GM23338 (cell line): Measurements from ENCODE around the gene MAP7D3. TPM values are rescaled to one million over a fixed set of nuclear protein-coding genes. Genes with fewer than 3 reads are reported as not detected.

Experiments
- ATAC-seq: fragments of 200-7000 bp; cut with Tn5 transposase; 3 replicates; pipeline ENCODE4 v1.9.1; 2020
- DNase-seq: peaks from one replicate; pipeline ENCODE4 v3.0.0-alpha.2; 2015; ENCODE audit warnings: low spot score
- H2AFZ ChIP-seq: fragments of 200-600 bp; sonication (generic); 2 replicates; pipeline ENCODE4 v1.8.0; 2016; ENCODE audit warnings: antibody characterized with exemption, mild to moderate bottlenecking, moderate library complexity
- H3F3A ChIP-seq: fragments of 200-600 bp; sonication (generic); replicated peaks from 2 replicates; pipeline ENCODE4 v1.8.0; 2017; ENCODE audit warnings: antibody characterized with exemption, mixed run types, low read depth
- H3K27ac ChIP-seq: fragments of 200-600 bp; sonication (generic); 2 replicates; pipeline ENCODE4 v1.6.1; 2016; ENCODE audit warnings: low read depth
- H3K27me3 ChIP-seq: fragments of 200-600 bp; sonication (generic); 2 replicates; pipeline ENCODE4 v1.8.0; 2016; ENCODE audit warnings: mild to moderate bottlenecking, mixed run types, moderate library complexity; ENCODE audit not compliant: insufficient read depth
- H3K36me3 ChIP-seq: fragments of 200-600 bp; sonication (generic); 2 replicates; pipeline ENCODE4 v1.8.0; 2016; ENCODE audit warnings: mild to moderate bottlenecking; ENCODE audit not compliant: insufficient read depth
- H3K4me1 ChIP-seq: fragments of 200-600 bp; sonication (generic); 2 replicates; pipeline ENCODE4 v1.8.0; 2016; ENCODE audit warnings: mild to moderate bottlenecking, moderate library complexity; ENCODE audit not compliant: insufficient read depth
- H3K4me2 ChIP-seq: fragments of 200-600 bp; sonication (generic); 2 replicates; pipeline ENCODE4 v1.7.1; 2017; ENCODE audit warnings: mixed run types
- H3K4me3 ChIP-seq: fragments of 200-600 bp; sonication (generic); 2 replicates; pipeline ENCODE4 v1.6.1; 2016; ENCODE audit warnings: mixed run types
- H3K79me2 ChIP-seq: fragments of 200-600 bp; sonication (generic); replicated peaks from 2 replicates; pipeline ENCODE4 v1.8.0; 2017; ENCODE audit warnings: mild to moderate bottlenecking; ENCODE audit not compliant: insufficient read depth
- H3K9me2 ChIP-seq: fragments of 200-600 bp; sonication (generic); 2 replicates; pipeline ENCODE4 v1.8.0; 2017; ENCODE audit not compliant: insufficient read depth
- H4K20me1 ChIP-seq: fragments of 200-600 bp; sonication (generic); replicated peaks from 2 replicates; pipeline ENCODE4 v1.8.0; 2017; ENCODE audit warnings: mild to moderate bottlenecking; ENCODE audit not compliant: insufficient read depth
- H3K27ac Mint-ChIP-seq: 2 replicates; pipeline ENCODE4 v1.8.0; 2020; ENCODE audit warnings: inconsistent platforms, mild to moderate bottlenecking, moderate library complexity, mixed read lengths
- H3K27me3 Mint-ChIP-seq: 3 replicates; pipeline ENCODE4 v1.8.0; 2022; ENCODE audit warnings: low read depth, mild to moderate bottlenecking, moderate library complexity, mixed read lengths, inconsistent platforms; ENCODE audit not compliant: insufficient read depth, poor library complexity
- H3K36me3 Mint-ChIP-seq: 3 replicates; pipeline ENCODE4 v1.8.0; 2021; ENCODE audit warnings: low read depth, mild to moderate bottlenecking, inconsistent platforms, moderate library complexity, mixed read lengths
- H3K4me1 Mint-ChIP-seq: 3 replicates; pipeline ENCODE4 v1.8.0; 2020; ENCODE audit warnings: mild to moderate bottlenecking, inconsistent platforms, mixed read lengths
- H3K4me3 Mint-ChIP-seq: 3 replicates; pipeline ENCODE4 v1.8.0; 2021; ENCODE audit warnings: moderate library complexity, mild to moderate bottlenecking, inconsistent platforms, mixed read lengths
- H3K9me3 Mint-ChIP-seq: 3 replicates; pipeline ENCODE4 v1.8.0; 2020; ENCODE audit warnings: moderate library complexity, mild to moderate bottlenecking, inconsistent platforms, mixed read lengths
- CREB1 ChIP-seq: fragments of 250-450 bp; sonication (Bioruptor Pico); IDR thresholded peaks from 2 replicates; pipeline ENCODE4 v1.5.0; 2020; ENCODE audit warnings: low read depth, mild to moderate bottlenecking, moderate library complexity
- EZH2phosphoT487 ChIP-seq: fragments of 200-600 bp; sonication (generic); IDR thresholded peaks from one replicate; pipeline ENCODE4 v1.8.1; 2018; ENCODE audit warnings: antibody characterized with exemption; ENCODE audit not compliant: unreplicated experiment
- JUNB ChIP-seq: IDR thresholded peaks from one replicate; pipeline ENCODE4 v1.6.1; 2016; ENCODE audit warnings: antibody characterized with exemption; ENCODE audit not compliant: unreplicated experiment
- NANOG ChIP-seq: IDR thresholded peaks from 2 replicates; pipeline ENCODE4 v1.6.1; 2016; ENCODE audit warnings: antibody characterized with exemption, borderline replicate concordance
- POLR2AphosphoS5 ChIP-seq: IDR thresholded peaks from 2 replicates; pipeline ENCODE4 v1.6.1; 2016; ENCODE audit warnings: antibody characterized with exemption, low read depth
- REST ChIP-seq: IDR thresholded peaks from one replicate; pipeline ENCODE4 v1.6.1; 2018; ENCODE audit warnings: antibody characterized with exemption; ENCODE audit not compliant: unreplicated experiment
- STAT1 ChIP-seq: IDR thresholded peaks from one replicate; pipeline ENCODE4 v1.6.1; 2016; ENCODE audit warnings: antibody characterized with exemption; ENCODE audit not compliant: unreplicated experiment
- ZNF462 ChIP-seq: fragments of 250-450 bp; sonication (Bioruptor Pico); IDR thresholded peaks from 2 replicates; pipeline ENCODE4 v1.5.0; 2020; ENCODE audit warnings: mild to moderate bottlenecking, moderate library complexity
- polyA plus RNA-seq: library from polyadenylated mRNA; unstranded; fragments of >200 nt; fragmentation: Nextera tagmentation; extraction: Ambion mirVana; gene quantifications from 2 replicates; pipeline ENCODE4 v1.2.1, GENCODE V29; 2016
- total RNA-seq: library from RNA; depleted of rRNA; stranded (reverse); fragments of >200 nt; shearing (Covaris generic); gene quantifications from 2 replicates; pipeline ENCODE4 v1.2.3, GENCODE V29; 2014
- TF ChIP-seq, protein P1 (sequence below), 2 experiments: fragments of 200-600 bp in 1 of 2; sonication (generic) in 1 of 2; conservative IDR thresholded peaks; 2 replicates each; pipeline versions ENCODE4 v1.5.1 to v1.6.1; 2016 to 2017; ENCODE audit warnings: antibody characterized with exemption in 2 of 2, low read depth in 2 of 2, mild to moderate bottlenecking in 2 of 2, moderate library complexity in 1 of 2

The MAP7D3 gene
- total and polyA plus RNA-seq, 2 experiments from 2014 or later, result 14.5 to 33.4 TPM

DNA sequence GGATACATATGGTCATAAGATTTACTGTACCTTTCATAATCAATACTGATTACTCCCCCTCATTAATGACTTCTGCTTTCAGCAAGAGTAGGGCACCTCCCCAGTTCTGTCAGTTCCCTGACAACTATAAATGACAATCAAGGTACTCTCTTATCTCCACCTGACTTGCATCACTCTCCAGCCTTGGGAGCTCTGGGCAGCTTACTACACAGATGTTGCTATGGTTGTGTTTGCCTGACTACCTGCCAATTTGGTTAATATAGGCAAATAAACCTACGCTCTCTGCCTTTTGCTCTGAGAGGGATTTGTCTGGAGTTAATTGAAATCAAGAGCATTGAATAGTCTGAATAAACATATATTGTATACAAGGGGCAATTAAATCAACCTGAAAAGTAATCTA is 22.8 kb upstream of the MAP7D3 start:
- H3F3A ChIP-seq, result no peaks in the 10 kb centered on the region
- H2AFZ ChIP-seq, result no peak overlapping the region
- no peak overlapping the region for H3K4me3 ChIP-seq
- H3K27ac Mint-ChIP-seq, result no peak overlapping the region
- peaks cover 4% of the 10 kb centered on the region for H3K27me3 Mint-ChIP-seq
- H3K4me3 Mint-ChIP-seq, result no peak overlapping the region
- no peaks in the 10 kb centered on the region for H3K4me1 ChIP-seq
- no peaks in the 10 kb centered on the region for H3K9me3 Mint-ChIP-seq
- H3K9me2 ChIP-seq, result no peaks in the 10 kb centered on the region
- ATAC-seq (no peak), DNase-seq (no peak)
- no peaks in the 10 kb centered on the region for H3K4me1 Mint-ChIP-seq
- H3K36me3 Mint-ChIP-seq, result no peaks in the 10 kb centered on the region
- H3K36me3 ChIP-seq, result no peaks in the 10 kb centered on the region
- H3K4me2 ChIP-seq, result no peak overlapping the region
- no peak for TF ChIP-seq EZH2phosphoT487
- TF ChIP-seq, protein P1, sequence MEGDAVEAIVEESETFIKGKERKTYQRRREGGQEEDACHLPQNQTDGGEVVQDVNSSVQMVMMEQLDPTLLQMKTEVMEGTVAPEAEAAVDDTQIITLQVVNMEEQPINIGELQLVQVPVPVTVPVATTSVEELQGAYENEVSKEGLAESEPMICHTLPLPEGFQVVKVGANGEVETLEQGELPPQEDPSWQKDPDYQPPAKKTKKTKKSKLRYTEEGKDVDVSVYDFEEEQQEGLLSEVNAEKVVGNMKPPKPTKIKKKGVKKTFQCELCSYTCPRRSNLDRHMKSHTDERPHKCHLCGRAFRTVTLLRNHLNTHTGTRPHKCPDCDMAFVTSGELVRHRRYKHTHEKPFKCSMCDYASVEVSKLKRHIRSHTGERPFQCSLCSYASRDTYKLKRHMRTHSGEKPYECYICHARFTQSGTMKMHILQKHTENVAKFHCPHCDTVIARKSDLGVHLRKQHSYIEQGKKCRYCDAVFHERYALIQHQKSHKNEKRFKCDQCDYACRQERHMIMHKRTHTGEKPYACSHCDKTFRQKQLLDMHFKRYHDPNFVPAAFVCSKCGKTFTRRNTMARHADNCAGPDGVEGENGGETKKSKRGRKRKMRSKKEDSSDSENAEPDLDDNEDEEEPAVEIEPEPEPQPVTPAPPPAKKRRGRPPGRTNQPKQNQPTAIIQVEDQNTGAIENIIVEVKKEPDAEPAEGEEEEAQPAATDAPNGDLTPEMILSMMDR (conservative IDR thresholded peaks at IDR 0.05; ENCODE audit: low read depth in 2 of 2), result no peak
- TF ChIP-seq POLR2AphosphoS5, result no peak
- no peak for TF ChIP-seq REST
- TF ChIP-seq JUNB, result no peak
- TF ChIP-seq CREB1 (CRISPR knock-in tag), result no peak
- no peak for TF ChIP-seq NANOG
- no peak for TF ChIP-seq ZNF462
- TF ChIP-seq STAT1, result no peak
- no peak overlapping the region for H3K27ac ChIP-seq
- H3K79me2 ChIP-seq, result no peaks in the 10 kb centered on the region
- no peaks in the 10 kb centered on the region for H3K27me3 ChIP-seq
- H4K20me1 ChIP-seq, result no peaks in the 10 kb centered on the region
